Left lobe of liver (tissue), 2 donors: ENCODE results near the gene BACH2. TPM values are rescaled to one million over a fixed set of nuclear protein-coding genes. Genes with fewer than 3 reads are reported as not detected.
"Not testable (repeated sequence)": the region's sequence is repeated elsewhere in the genome, so short reads cannot be mapped to it uniquely, and the experiment has no call there.

Experiments used
- ATAC-seq: fragments of 200-7000 bp; cut with Tn5 transposase; one replicate; pipeline ENCODE4 v1.9.1; 2020; ENCODE audit warnings: mild to moderate bottlenecking, moderate library complexity
- DNase-seq: peaks from one replicate; pipeline ENCODE4 v3.0.0-alpha.2; 2020; ENCODE audit warnings: low spot score
- total RNA-seq: library from RNA; stranded (reverse); gene quantifications from one replicate; pipeline ENCODE4 v1.2.1, GENCODE V29; 2021
- donor health status: DM: no; HTN: no; CAD: no; lungs with moderate emphysema.
- donor health status: DM: no; HTN: yes; CAD: no.

The BACH2 gene
- total RNA-seq, 1 donor from 2014 or later, result 3.1 TPM

- not testable (repeated sequence) for DNase-seq, ATAC-seq
Observed at GRCh38 chr6:90166155-90166924, 130.3 kb downstream of the BACH2 start.

GRCh38 chr6:90162648-90163387 lies 133.8 kb downstream of the BACH2 start:
- DNase-seq, result no peak
- ATAC-seq, result no peak

GRCh38 chr6:90160013-90160412 lies 136.6 kb downstream of the BACH2 start:
- DNase-seq, result no peak
- no peak for ATAC-seq

GRCh38 chr6:90159452-90159851 lies 137.2 kb downstream of the BACH2 start:
- DNase-seq (no peak), ATAC-seq (no peak)

GRCh38 chr6:90158936-90159335 lies 137.7 kb downstream of the BACH2 start:
- DNase-seq, result no peak
- ATAC-seq, result no peak

- DNase-seq (no peak), ATAC-seq (no peak)
Observed at GRCh38 chr6:90157441-90157840, 139.2 kb downstream of the BACH2 start.

GRCh38 chr6:90156861-90157260 lies 139.8 kb downstream of the BACH2 start:
- ATAC-seq (no peak), DNase-seq (no peak)

- DNase-seq (no peak), ATAC-seq (no peak)
Observed at GRCh38 chr6:90154755-90155470, 141.7 kb downstream of the BACH2 start.

GRCh38 chr6:90151576-90152422 lies 144.8 kb downstream of the BACH2 start:
- DNase-seq, result no peak
- no peak for ATAC-seq

- DNase-seq (no peak), ATAC-seq (peak; percentile 42)
Observed at GRCh38 chr6:90149280-90149679, 147.4 kb downstream of the BACH2 start.

GRCh38 chr6:90148867-90149266 lies 147.8 kb downstream of the BACH2 start:
- DNase-seq, result no peak
- ATAC-seq, result no peak

- ATAC-seq, result no peak
- no peak for DNase-seq
Observed at GRCh38 chr6:90146921-90147649, 149.6 kb downstream of the BACH2 start.

- DNase-seq (no peak), ATAC-seq (no peak)
Observed at GRCh38 chr6:90146024-90146423, 150.6 kb downstream of the BACH2 start.

- DNase-seq (no peak), ATAC-seq (no peak)
Observed at GRCh38 chr6:90144928-90145555, 151.6 kb downstream of the BACH2 start.

GRCh38 chr6:90144396-90144795 lies 152.2 kb downstream of the BACH2 start:
- DNase-seq, result no peak
- ATAC-seq, result no peak

GRCh38 chr6:90140683-90141082 lies 156.0 kb downstream of the BACH2 start:
- ATAC-seq (no peak), DNase-seq (no peak)

- no peak for DNase-seq
- peak; percentile 84 for ATAC-seq
Observed at GRCh38 chr6:90139272-90139817, 157.3 kb downstream of the BACH2 start.

GRCh38 chr6:90136837-90137568 lies 159.6 kb downstream of the BACH2 start:
- DNase-seq, result no peak

GRCh38 chr6:90136176-90136575 lies 160.5 kb downstream of the BACH2 start:
- DNase-seq (no peak), ATAC-seq (no peak)

More at GRCh38 chr6:90136837-90137568, 159.6 kb downstream of the BACH2 start:
- ATAC-seq, result no peak
